Vagina (tissue), 2 donors: ENCODE results near the gene FRYL.

Experiments
- CTCF ChIP-seq, 3 experiments: fragments of 450-650 bp in 2 of 3; fragments of 200-600 bp in 1 of 3; sonication (generic) in 1 of 3; IDR thresholded peaks; one replicate each; pipeline ENCODE4 v1.5.1; 2017 to 2019; ENCODE audit warnings: antibody characterized with exemption in 3 of 3, mild to moderate bottlenecking in 2 of 3, moderate library complexity in 2 of 3
- POLR2AphosphoS5 ChIP-seq, 2 donors: sonication (generic); formaldehyde crosslinking; IDR thresholded peaks; one replicate each; pipeline ENCODE4 v1.9.0; 2017; ENCODE audit warnings: antibody characterized with exemption in 2 of 2, mild to moderate bottlenecking in 2 of 2, low read depth in 1 of 2; ENCODE audit not compliant: insufficient read depth in 1 of 2

- TF ChIP-seq CTCF (IDR thresholded peaks at IDR 0.05) (no peak), POLR2AphosphoS5 (IDR thresholded peaks at IDR 0.05; ENCODE audit: insufficient read depth in 1 of 2, low read depth in 1 of 2) (no peak)
Measured at GRCh38 chr4:48795108-48795507, 15.0 kb upstream of the FRYL start.
